Smooth muscle cell (in vitro differentiated cells): ENCODE measurements around the gene CTXN1. TPM values are rescaled to one million over a fixed set of nuclear protein-coding genes. Genes with fewer than 3 reads are reported as not detected.

Experiments
- DNase-seq: peaks from one replicate; lab custom pipeline; 2025; ENCODE audit not compliant: unreplicated experiment; lab: John Stamatoyannopoulos, UW
- H2AFZ ChIP-seq: fragments of 200-600 bp; sonication (generic); 2 replicates; pipeline ENCODE4 v1.6.0; 2016; ENCODE audit warnings: antibody characterized with exemption, low read depth, mild to moderate bottlenecking
- H3F3A ChIP-seq: fragments of 200-600 bp; sonication (generic); 2 replicates; pipeline ENCODE4 v1.6.0; 2017; ENCODE audit warnings: antibody characterized with exemption, low read depth
- H3K27ac ChIP-seq: fragments of 200-600 bp; sonication (generic); 2 replicates; pipeline ENCODE4 v1.5.1; 2016; ENCODE audit warnings: low read depth, mild to moderate bottlenecking
- H3K27me3 ChIP-seq: fragments of 200-600 bp; sonication (generic); 2 replicates; pipeline ENCODE4 v1.6.1; 2016; ENCODE audit warnings: low read depth, mild to moderate bottlenecking
- H3K36me3 ChIP-seq: fragments of 200-600 bp; sonication (generic); 2 replicates; pipeline ENCODE4 v1.5.1; 2016; ENCODE audit warnings: low read depth
- H3K4me1 ChIP-seq: fragments of 200-600 bp; sonication (generic); 2 replicates; pipeline ENCODE4 v1.5.1; 2016; ENCODE audit warnings: low read depth
- H3K4me2 ChIP-seq: fragments of 200-600 bp; sonication (generic); 2 replicates; pipeline ENCODE4 v1.6.0; 2016; ENCODE audit warnings: mild to moderate bottlenecking
- H3K4me3 ChIP-seq: fragments of 200-600 bp; sonication (generic); 2 replicates; pipeline ENCODE4 v1.5.1; 2016; ENCODE audit warnings: mild to moderate bottlenecking
- H3K79me2 ChIP-seq: fragments of 200-600 bp; sonication (generic); 2 replicates; pipeline ENCODE4 v1.6.0; 2016; ENCODE audit warnings: low read depth, mild to moderate bottlenecking
- H3K9ac ChIP-seq: fragments of 200-600 bp; sonication (generic); 2 replicates; pipeline ENCODE4 v1.6.0; 2016; ENCODE audit warnings: low read depth
- H3K9me3 ChIP-seq: fragments of 200-600 bp; sonication (generic); replicated peaks from 2 replicates; pipeline ENCODE4 v1.5.1; 2016; ENCODE audit warnings: low read depth
- H4K20me1 ChIP-seq: fragments of 200-600 bp; sonication (generic); 2 replicates; pipeline ENCODE4 v1.6.0; 2016; ENCODE audit warnings: low read depth
- CTCF ChIP-seq: fragments of 200-600 bp; sonication (generic); IDR thresholded peaks from 2 replicates; pipeline ENCODE4 v1.5.1; 2017; ENCODE audit warnings: borderline replicate concordance, mild to moderate bottlenecking, antibody characterized with exemption; ENCODE audit not compliant: insufficient read depth, poor library complexity, severe bottlenecking
- WGBS: methylation state at CpG from one replicate; pipeline ENCODE4 v1.1.7; 2016; ENCODE audit warnings: low lambda C conversion rate; 5-methylcytosine and 5-hydroxymethylcytosine counted together
- polyA plus RNA-seq: library from polyadenylated mRNA; unstranded; fragments of >200 nt; fragmentation: Nextera tagmentation; extraction: Ambion mirVana; gene quantifications from 2 replicates; pipeline ENCODE4 v1.2.1, GENCODE V29; 2016
- total RNA-seq: library from RNA; depleted of rRNA; stranded (reverse); fragments of >200 nt; gene quantifications from 2 replicates; pipeline ENCODE4 v1.2.3, GENCODE V29; 2014

Gene CTXN1
- total and polyA plus RNA-seq, 2 experiments from 2014 or later, result 4.8 to 25.4 TPM

GRCh38 chr19:7907544-7907943 is 18.4 kb downstream of the CTXN1 start:
- DNase-seq, result no peak
- Histone ChIP-seq H3F3A (no peaks in the 10 kb centered on the region), H2AFZ (no peak overlapping the region), H4K20me1 (peaks cover 65% of the 10 kb centered on the region), H3K4me2 (no peak overlapping the region), H3K4me1 (peaks cover 14% of the 10 kb centered on the region), H3K9ac (no peak overlapping the region), H3K4me3 (no peak overlapping the region), H3K9me3 (no peaks in the 10 kb centered on the region), H3K79me2 (peaks cover 40% of the 10 kb centered on the region), H3K27me3 (no peaks in the 10 kb centered on the region), H3K36me3 (no peaks in the 10 kb centered on the region), H3K27ac (no peak overlapping the region)
- 97% methylated on average over 11 of the region's 11 CpGs for WGBS
- TF ChIP-seq CTCF, result no peak

GRCh38 chr19:7907122-7907521 is 18.8 kb downstream of the CTXN1 start:
- no peak overlapping the region for H3K4me2 ChIP-seq
- no peak overlapping the region for H2AFZ ChIP-seq
- no peak for TF ChIP-seq CTCF
- 98% methylated on average over 19 of the region's 19 CpGs for WGBS
- H3K79me2 ChIP-seq, result peaks cover 43% of the 10 kb centered on the region
- H3K27me3 ChIP-seq, result no peaks in the 10 kb centered on the region
- H4K20me1 ChIP-seq, result peaks cover 65% of the 10 kb centered on the region
- no peaks in the 10 kb centered on the region for H3K9me3 ChIP-seq
- H3K27ac ChIP-seq, result no peak overlapping the region
- H3K4me3 ChIP-seq, result no peak overlapping the region
- no peaks in the 10 kb centered on the region for H3K36me3 ChIP-seq
- H3K9ac ChIP-seq, result no peak overlapping the region
- peaks cover 14% of the 10 kb centered on the region for H3K4me1 ChIP-seq
- DNase-seq, result no peak
- H3F3A ChIP-seq, result no peaks in the 10 kb centered on the region

GRCh38 chr19:7905859-7906258 is 20.1 kb downstream of the CTXN1 start:
- H3K4me1 ChIP-seq, result peaks cover 14% of the 10 kb centered on the region
- TF ChIP-seq CTCF, result no peak
- DNase-seq, result no peak
- H3K9ac ChIP-seq, result no peak overlapping the region
- no peak overlapping the region for H3K4me2 ChIP-seq
- H3K27me3 ChIP-seq, result no peaks in the 10 kb centered on the region
- H3K36me3 ChIP-seq, result no peaks in the 10 kb centered on the region
- peaks cover 43% of the 10 kb centered on the region for H3K79me2 ChIP-seq
- no peak overlapping the region for H2AFZ ChIP-seq
- H4K20me1 ChIP-seq, result peaks cover 65% of the 10 kb centered on the region
- no peaks in the 10 kb centered on the region for H3F3A ChIP-seq
- WGBS, result 89% methylated on average over 10 of the region's 10 CpGs
- no peak overlapping the region for H3K4me3 ChIP-seq
- H3K9me3 ChIP-seq, result no peaks in the 10 kb centered on the region
- no peak overlapping the region for H3K27ac ChIP-seq

GRCh38 chr19:7905268-7905667 is 20.7 kb downstream of the CTXN1 start:
- Histone ChIP-seq H3K9ac (no peak overlapping the region), H3K27me3 (no peaks in the 10 kb centered on the region), H3K4me3 (no peak overlapping the region), H3K9me3 (no peaks in the 10 kb centered on the region), H3K36me3 (no peaks in the 10 kb centered on the region), H2AFZ (no peak overlapping the region), H3K4me2 (peak overlapping the region; percentile 99), H3F3A (no peaks in the 10 kb centered on the region), H3K79me2 (peaks cover 43% of the 10 kb centered on the region), H4K20me1 (peaks cover 62% of the 10 kb centered on the region), H3K27ac (no peak overlapping the region), H3K4me1 (peaks cover 14% of the 10 kb centered on the region)
- 93% methylated on average over 10 of the region's 10 CpGs for WGBS
- no peak for TF ChIP-seq CTCF
- DNase-seq, result no peak
